HG02943 (cell line): ENCODE measurements around the gene MDP1.
A peak's percentile ranks its signal among the peaks of the same experiment; 100 is the strongest.

Source experiments
- ATAC-seq: cut with Tn5 transposase; IDR thresholded peaks from one replicate; pipeline ENCODE4 v1.9.1; 2021; ENCODE audit warnings: mild to moderate bottlenecking, low read depth, moderate library complexity; ENCODE audit not compliant: unreplicated experiment

Gene MDP1

GRCh38 chr14:24215495-24216344, at the start of gene MDP1:
Gene MDP1, minus strand, starts transcription at chr14:24216066. Its CDS starts 111 bp downstream, at chr14:24215955.
- ATAC-seq, result peak; percentile 50

DNA sequence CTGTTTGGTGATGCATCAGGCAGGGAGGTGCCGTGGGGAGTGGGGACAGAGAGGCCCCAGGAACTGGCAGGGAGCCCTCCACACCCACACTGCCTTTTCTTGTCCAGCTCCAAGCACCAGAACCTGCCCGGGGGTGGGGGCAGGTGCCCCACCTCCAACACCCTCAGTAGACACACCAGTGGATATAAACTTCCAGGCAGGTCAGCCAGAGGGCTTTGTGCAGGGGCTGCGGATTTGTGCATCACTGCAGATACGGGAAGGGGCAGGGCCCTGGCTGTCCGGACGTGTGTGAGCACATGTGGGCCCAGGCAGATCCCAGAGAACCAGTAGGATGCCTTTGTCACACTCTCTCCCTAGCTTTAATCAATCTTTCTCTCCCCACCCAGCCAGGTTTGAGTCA, 48.4 kb upstream of the MDP1 start:
- no peak for ATAC-seq

GRCh38 chr14:24263848-24264247, 48.0 kb upstream of the MDP1 start:
- no peak for ATAC-seq

GRCh38 chr14:24262821-24263733, 47.2 kb upstream of the MDP1 start, which contains the start of gene TGM1:
Gene TGM1, minus strand, starts transcription at chr14:24263177. Its CDS starts 825 bp downstream, at chr14:24262352.
- ATAC-seq, result no peak

GRCh38 chr14:24261969-24262327, 46.1 kb upstream of the MDP1 start:
- no peak for ATAC-seq

- ATAC-seq, result no peak
Observed at GRCh38 chr14:24261256-24261968, 45.5 kb upstream of the MDP1 start.

- ATAC-seq, result no peak
Observed at GRCh38 chr14:24260780-24261157, 44.9 kb upstream of the MDP1 start.

DNA sequence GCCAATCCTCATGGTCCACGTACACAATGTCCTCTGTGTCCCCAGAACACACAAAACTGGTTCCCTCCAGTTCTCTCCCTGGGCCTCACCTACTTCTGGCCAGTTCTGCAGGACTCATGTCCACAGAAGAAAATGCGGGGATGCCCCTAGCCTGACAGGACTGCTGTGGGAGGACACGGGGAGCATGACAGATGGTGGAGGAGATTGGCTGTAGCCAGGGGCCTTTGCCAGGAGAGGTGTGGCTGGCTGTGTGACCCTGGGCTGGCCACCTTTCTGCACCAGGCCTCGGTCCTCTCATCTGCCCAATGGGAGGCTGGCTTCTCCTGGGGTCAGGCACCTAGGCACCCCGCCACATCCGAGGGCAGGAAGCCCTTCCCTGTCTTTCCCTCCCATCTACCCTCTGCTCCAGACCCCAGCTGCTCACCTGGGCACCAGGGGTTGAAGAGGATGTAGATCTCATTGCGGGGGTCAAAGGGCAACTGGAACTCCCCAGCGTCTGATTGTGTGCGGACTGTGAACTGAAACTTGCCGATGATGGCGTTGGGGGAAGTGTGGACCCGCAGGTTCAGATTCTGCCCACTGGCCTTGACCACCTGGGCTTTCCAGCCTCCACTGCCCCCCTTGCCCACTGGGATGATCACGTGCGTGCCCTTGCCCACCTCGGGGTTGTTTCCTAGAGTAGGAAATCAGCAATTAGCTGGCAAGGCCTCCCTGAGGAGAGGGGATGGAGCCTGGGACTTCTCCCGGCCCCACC, 44.3 kb upstream of the MDP1 start:
- ATAC-seq, result no peak

DNA sequence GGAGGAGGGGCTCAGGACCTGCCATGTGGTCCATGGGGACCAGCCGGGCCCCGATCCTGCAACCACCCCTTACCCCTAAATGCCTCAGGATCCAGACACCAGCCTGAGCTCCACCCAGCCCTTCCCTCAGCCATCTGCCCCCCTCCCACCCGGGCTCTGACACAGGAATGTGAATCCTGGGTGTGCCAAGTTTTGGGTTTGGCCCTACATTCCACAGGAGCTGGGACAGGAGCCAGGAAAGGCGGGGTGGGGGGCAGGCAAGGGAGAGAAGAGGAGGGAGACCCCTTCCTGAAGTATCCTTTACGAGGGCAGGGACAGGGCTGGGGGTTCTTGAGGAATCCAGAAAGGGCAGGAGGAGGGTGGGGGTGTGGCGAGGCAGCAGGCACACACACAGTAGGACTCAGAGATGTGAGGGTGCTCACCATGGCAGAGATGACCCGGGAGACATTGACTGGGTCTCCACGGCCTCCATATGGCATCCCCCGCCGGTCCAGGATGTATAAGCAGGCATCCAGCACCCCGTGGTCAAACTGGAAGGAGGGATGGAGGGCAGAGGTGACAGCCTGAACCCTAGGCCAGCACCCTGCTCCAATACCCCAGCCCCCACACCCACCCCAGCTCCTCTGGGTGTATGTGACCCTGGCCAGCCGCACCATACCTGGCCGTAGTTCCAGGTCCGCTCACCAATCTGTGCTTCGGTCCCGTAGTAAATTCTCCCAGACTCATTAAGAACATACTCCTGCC, 43.6 kb upstream of the MDP1 start:
- ATAC-seq, result no peak

DNA sequence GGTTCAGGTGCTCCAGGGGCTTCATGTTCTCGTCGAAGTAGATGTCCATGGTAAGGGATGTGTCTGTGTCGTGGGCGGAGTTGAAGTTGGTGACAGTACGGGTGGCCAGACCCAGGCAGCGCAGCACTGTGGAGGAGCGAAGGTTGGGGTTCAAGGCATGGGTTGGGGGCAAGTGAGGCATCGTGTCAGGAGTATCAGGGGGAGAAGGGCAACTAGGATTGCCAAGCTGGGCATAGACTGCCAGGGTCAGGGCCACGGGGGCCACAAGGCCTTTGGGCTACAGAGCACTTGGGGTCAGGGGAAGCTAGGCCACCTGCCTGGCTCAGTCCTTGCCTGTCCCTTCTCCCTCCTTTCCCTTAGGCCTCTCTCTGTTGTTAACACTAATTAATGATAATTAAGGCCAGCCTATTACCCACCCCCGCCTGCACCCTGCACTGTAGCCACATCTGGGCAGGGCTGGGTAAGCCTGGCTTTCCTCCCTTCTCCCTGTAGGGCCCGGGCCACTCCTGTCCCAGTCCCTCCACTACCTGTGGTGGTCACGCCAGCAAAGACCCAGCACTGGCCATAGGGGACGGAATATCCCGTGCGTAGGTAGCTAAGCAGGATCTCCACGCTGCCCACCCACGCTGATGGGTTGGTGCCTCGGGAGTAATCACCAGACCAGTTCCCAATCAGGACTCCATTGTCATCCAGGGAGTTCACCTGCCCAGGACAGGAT, 42.8 kb upstream of the MDP1 start:
- no peak for ATAC-seq

DNA sequence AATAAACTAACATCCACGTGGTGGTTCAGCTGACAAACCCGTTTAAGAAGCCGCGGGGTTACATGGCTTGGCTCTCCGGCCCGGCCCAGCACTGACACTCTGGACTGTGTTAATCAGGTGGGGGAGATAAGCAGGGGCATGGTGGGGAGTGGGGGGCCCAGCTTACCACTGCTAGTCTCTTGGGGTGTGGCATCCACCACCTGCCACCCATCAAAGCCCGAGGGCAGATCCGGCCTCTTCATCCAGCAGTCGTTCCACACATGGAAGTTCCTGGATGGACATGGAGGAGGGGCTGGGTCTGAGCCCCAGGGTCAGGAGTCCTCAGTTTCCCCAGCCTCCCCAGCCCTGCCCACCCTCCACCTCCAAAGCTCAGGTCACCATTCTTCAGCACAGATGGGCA, 42.3 kb upstream of the MDP1 start:
- ATAC-seq, result no peak

GRCh38 chr14:24256960-24257359, 41.1 kb upstream of the MDP1 start:
- no peak for ATAC-seq

- no peak for ATAC-seq
Observed at GRCh38 chr14:24255931-24256711, 40.3 kb upstream of the MDP1 start.

DNA sequence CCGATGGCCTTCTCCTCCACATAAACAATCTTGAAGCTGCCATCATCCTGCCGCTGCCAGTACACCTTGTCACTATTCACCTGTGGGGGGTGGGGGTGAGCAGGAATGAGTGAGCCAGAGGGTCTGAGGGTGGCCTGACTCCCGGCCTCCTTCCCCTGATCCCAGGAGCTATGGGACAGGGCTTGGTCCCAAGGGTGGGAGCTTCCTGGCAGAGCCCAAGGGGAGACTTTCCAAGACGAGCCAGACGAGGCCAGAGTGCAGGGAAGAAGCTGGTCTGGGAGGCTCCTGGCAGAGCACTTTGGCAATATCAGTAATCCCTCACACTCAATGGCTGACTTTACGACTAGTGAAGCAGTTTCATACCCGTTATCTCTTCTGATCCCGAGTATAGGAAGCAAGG, 39.6 kb upstream of the MDP1 start:
- ATAC-seq, result no peak

- no peak for ATAC-seq
Observed at GRCh38 chr14:24254630-24255392, 38.9 kb upstream of the MDP1 start.

GRCh38 chr14:24253936-24254335, 38.1 kb upstream of the MDP1 start:
- ATAC-seq, result no peak
